GM23248 (cell line): Measurements from ENCODE around the gene SLC27A3. TPM values are rescaled to one million over a fixed set of nuclear protein-coding genes. Genes with fewer than 3 reads are reported as not detected.
A peak's percentile ranks its signal among the peaks of the same experiment; 100 is the strongest.

Experiments
- DNase-seq: peaks from one replicate; pipeline ENCODE4 v3.0.0-alpha.2; 2015
- H2AFZ ChIP-seq: fragments of 200-600 bp; sonication (generic); 2 replicates; pipeline ENCODE4 v1.6.1; 2016; ENCODE audit warnings: antibody characterized with exemption
- H3F3A ChIP-seq: fragments of 200-600 bp; sonication (generic); 2 replicates; pipeline ENCODE4 v1.6.1; 2016; ENCODE audit warnings: mild to moderate bottlenecking, antibody characterized with exemption, mixed run types; ENCODE audit not compliant: insufficient read depth
- H3K27ac ChIP-seq: fragments of 200-600 bp; sonication (generic); 2 replicates; pipeline ENCODE4 v1.5.1; 2016; ENCODE audit warnings: mild to moderate bottlenecking
- H3K27me3 ChIP-seq: fragments of 200-600 bp; sonication (generic); replicated peaks from 2 replicates; pipeline ENCODE4 v1.6.1; 2016; ENCODE audit warnings: mild to moderate bottlenecking; ENCODE audit not compliant: insufficient read depth
- H3K36me3 ChIP-seq: fragments of 200-600 bp; sonication (generic); 2 replicates; pipeline ENCODE4 v1.6.1; 2016; ENCODE audit warnings: low read depth, mild to moderate bottlenecking
- H3K4me1 ChIP-seq: fragments of 200-600 bp; sonication (generic); 2 replicates; pipeline ENCODE4 v1.6.1; 2016; ENCODE audit warnings: mild to moderate bottlenecking; ENCODE audit not compliant: insufficient read depth
- H3K4me2 ChIP-seq: fragments of 200-600 bp; sonication (generic); one replicate; pipeline ENCODE4 v1.6.1; 2016; ENCODE audit warnings: mild to moderate bottlenecking; ENCODE audit not compliant: unreplicated experiment
- H3K4me3 ChIP-seq: fragments of 200-600 bp; sonication (generic); 2 replicates; pipeline ENCODE4 v1.5.1; 2016; ENCODE audit warnings: mild to moderate bottlenecking
- H3K79me2 ChIP-seq: fragments of 200-600 bp; sonication (generic); 2 replicates; pipeline ENCODE4 v1.6.1; 2016; ENCODE audit warnings: mild to moderate bottlenecking; ENCODE audit not compliant: insufficient read depth
- H3K9ac ChIP-seq: fragments of 200-600 bp; sonication (generic); 2 replicates; pipeline ENCODE4 v1.6.1; 2016; ENCODE audit warnings: mild to moderate bottlenecking
- H3K9me2 ChIP-seq: fragments of 200-600 bp; sonication (generic); 2 replicates; pipeline ENCODE4 v1.6.1; 2016; ENCODE audit warnings: mixed run types, mild to moderate bottlenecking, moderate library complexity; ENCODE audit not compliant: insufficient read depth
- H3K9me3 ChIP-seq: fragments of 200-600 bp; sonication (generic); one replicate; pipeline ENCODE4 v1.6.1; 2017; ENCODE audit warnings: low read depth
- H4K20me1 ChIP-seq: fragments of 200-600 bp; sonication (generic); 2 replicates; pipeline ENCODE4 v1.6.0; 2016; ENCODE audit not compliant: insufficient read depth
- EZH2 ChIP-seq: fragments of 200-600 bp; sonication (generic); IDR thresholded peaks from 2 replicates; pipeline ENCODE4 v1.6.1; 2018; ENCODE audit warnings: antibody characterized with exemption, mild to moderate bottlenecking; ENCODE audit not compliant: insufficient read depth, poor library complexity, severe bottlenecking
- EZH2phosphoT487 ChIP-seq: fragments of 200-600 bp; sonication (generic); IDR thresholded peaks from 2 replicates; pipeline ENCODE4 v1.6.1; 2018; ENCODE audit warnings: antibody characterized with exemption, moderate library complexity, mild to moderate bottlenecking, low read depth; ENCODE audit not compliant: insufficient read depth
- WGBS, 2 experiments: methylation state at CpG; one replicate each; pipeline ENCODE4 v1.1.6; 2015 to 2017; ENCODE audit warnings: low lambda C conversion rate in 2 of 2, low coverage in 1 of 2; ENCODE audit errors: missing lambda C conversion rate in 2 of 2; 5-methylcytosine and 5-hydroxymethylcytosine counted together
- in situ Hi-C: fragments of 300-500 bp; cut with MboI; formaldehyde crosslinking; loops from 2 replicates; pipeline ENCODE4 v1.15.0; 2020
- polyA plus RNA-seq: library from polyadenylated mRNA; unstranded; fragments of >200 nt; fragmentation: Nextera tagmentation; extraction: Ambion mirVana; gene quantifications from 2 replicates; pipeline ENCODE4 v1.2.1, GENCODE V29; 2016
- total RNA-seq: library from RNA; depleted of rRNA; stranded (reverse); fragments of >200 nt; shearing (Covaris generic); gene quantifications from 2 replicates; pipeline ENCODE4 v1.2.3, GENCODE V29; 2014

SLC27A3 gene
- total and polyA plus RNA-seq, 2 experiments from 2014 or later: 5.6 to 8.8 TPM

GRCh38 chr1:153776845-153777370 is 1.7 kb downstream of the SLC27A3 start:
- H3K9me3 ChIP-seq: no peaks in the 10 kb centered on the region
- no peaks in the 10 kb centered on the region for H3K79me2 ChIP-seq
- no peak overlapping the region for H3K4me2 ChIP-seq
- H3K9me2 ChIP-seq: no peaks in the 10 kb centered on the region
- peaks cover 5% of the 10 kb centered on the region; the same call in 1 of the 2 replicates for H3K36me3 ChIP-seq
- no peaks in the 10 kb centered on the region for H4K20me1 ChIP-seq
- H2AFZ ChIP-seq: no peak overlapping the region
- no peak for TF ChIP-seq EZH2
- H3K4me3 ChIP-seq: no peak overlapping the region
- H3K4me1 ChIP-seq: peaks cover 7% of the 10 kb centered on the region; the same call in 1 of the 2 replicates
- H3K27ac ChIP-seq: no peak overlapping the region
- H3K27me3 ChIP-seq: no peaks in the 10 kb centered on the region
- no peak for DNase-seq
- in situ Hi-C loops: no loop called here
- no peak overlapping the region for H3K9ac ChIP-seq
- WGBS, 2 experiments: 82 to 87% methylated on average over 10 of the region's 10 CpGs
- H3F3A ChIP-seq: peaks cover 15% of the 10 kb centered on the region

- H4K20me1 ChIP-seq: no peaks in the 10 kb centered on the region
- H3K4me3 ChIP-seq: no peak overlapping the region
- H3K4me2 ChIP-seq: no peak overlapping the region
- H3K79me2 ChIP-seq: no peaks in the 10 kb centered on the region
- no peaks in the 10 kb centered on the region for H3K27me3 ChIP-seq
- no peak overlapping the region for H2AFZ ChIP-seq
- H3K9me3 ChIP-seq: no peaks in the 10 kb centered on the region
- WGBS, 2 experiments: 60 to 68% methylated on average over 7 of the region's 7 CpGs
- peaks cover 7% of the 10 kb centered on the region; the same call in 1 of the 2 replicates for H3K4me1 ChIP-seq
- no peak overlapping the region for H3K27ac ChIP-seq
- peak; percentile 41 for DNase-seq
- peaks cover 1% of the 10 kb centered on the region; the same call in 1 of the 2 replicates for H3K36me3 ChIP-seq
- H3K9me2 ChIP-seq: no peaks in the 10 kb centered on the region
- TF ChIP-seq EZH2phosphoT487: no peak
- TF ChIP-seq EZH2: no peak
- peaks cover 12% of the 10 kb centered on the region for H3F3A ChIP-seq
- in situ Hi-C loops: no loop called here
- H3K9ac ChIP-seq: no peak overlapping the region
Measured at GRCh38 chr1:153777648-153778047, 2.4 kb downstream of the SLC27A3 start.

- no peak for TF ChIP-seq EZH2phosphoT487
- TF ChIP-seq EZH2: no peak
- Histone ChIP-seq H2AFZ (no peak overlapping the region), H3K9ac (no peak overlapping the region), H3K79me2 (no peaks in the 10 kb centered on the region), H3F3A (peaks cover 12% of the 10 kb centered on the region), H3K36me3 (no peaks in the 10 kb centered on the region), H3K27me3 (no peaks in the 10 kb centered on the region), H4K20me1 (no peaks in the 10 kb centered on the region), H3K9me2 (no peaks in the 10 kb centered on the region), H3K27ac (no peak overlapping the region), H3K9me3 (no peaks in the 10 kb centered on the region), H3K4me3 (no peak overlapping the region), H3K4me2 (no peak overlapping the region), H3K4me1 (peaks cover 11% of the 10 kb centered on the region)
- 92 to 94% methylated on average over 22 of the region's 22 CpGs for WGBS, 2 experiments
- in situ Hi-C loops: no loop called here
- no peak for DNase-seq
Measured at GRCh38 chr1:153778051-153778823, 3.0 kb downstream of the SLC27A3 start.

- H3K9me2 ChIP-seq: no peaks in the 10 kb centered on the region
- peaks cover 11% of the 10 kb centered on the region for H3F3A ChIP-seq
- no peaks in the 10 kb centered on the region for H3K27me3 ChIP-seq
- H4K20me1 ChIP-seq: no peaks in the 10 kb centered on the region
- no peak overlapping the region for H3K4me2 ChIP-seq
- no peak overlapping the region for H3K9ac ChIP-seq
- H3K9me3 ChIP-seq: no peaks in the 10 kb centered on the region
- peaks cover 13% of the 10 kb centered on the region for H3K4me1 ChIP-seq
- no peak overlapping the region for H2AFZ ChIP-seq
- no peak for DNase-seq
- no peak overlapping the region for H3K27ac ChIP-seq
- no peak overlapping the region for H3K4me3 ChIP-seq
- H3K36me3 ChIP-seq: no peaks in the 10 kb centered on the region
- WGBS, 2 experiments: 87 to 88% methylated on average over 18 of the region's 18 CpGs
- no peak for TF ChIP-seq EZH2
- in situ Hi-C loops: no loop called here
- H3K79me2 ChIP-seq: no peaks in the 10 kb centered on the region
Measured at GRCh38 chr1:153778824-153779519, 3.8 kb downstream of the SLC27A3 start.
